GM18517 (cell line): Measurements from ENCODE around the gene HIF1AN.

Experiments
- ATAC-seq: cut with Tn5 transposase; IDR thresholded peaks from one replicate; pipeline ENCODE4 v1.9.1; 2021; ENCODE audit warnings: mild to moderate bottlenecking, moderate library complexity; ENCODE audit not compliant: unreplicated experiment

Gene HIF1AN

GRCh38 chr10:100520811-100521210, 14.9 kb upstream of the HIF1AN start:
- ATAC-seq = no peak

- ATAC-seq = no peak
Measured at GRCh38 chr10:100522107-100522801, 13.5 kb upstream of the HIF1AN start.

- ATAC-seq = no peak
Measured at GRCh38 chr10:100522945-100523344, 12.8 kb upstream of the HIF1AN start.

- ATAC-seq = no peak
Measured at GRCh38 chr10:100524206-100524605, 11.5 kb upstream of the HIF1AN start.

DNA sequence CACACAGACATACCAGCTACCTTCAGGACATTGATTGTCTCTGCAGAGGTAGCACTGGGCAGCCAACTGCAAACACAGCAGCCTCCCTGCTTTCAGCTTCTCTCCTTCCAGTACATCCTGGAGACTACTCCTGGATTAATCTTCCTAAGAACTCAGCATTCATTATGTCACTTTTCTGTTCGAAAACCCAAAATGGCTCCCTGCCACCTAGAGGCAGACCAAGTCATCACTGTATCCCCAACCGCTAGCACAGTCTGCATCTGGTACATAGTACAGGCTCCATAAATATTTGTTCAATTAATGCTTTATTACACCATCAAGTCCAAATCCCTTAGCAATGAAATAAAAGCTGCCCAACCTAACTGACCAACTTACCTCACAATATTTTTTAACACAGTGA, 11.1 kb upstream of the HIF1AN start:
- no peak for ATAC-seq

GRCh38 chr10:100528123-100528886, 7.4 kb upstream of the HIF1AN start:
- ATAC-seq = no peak

DNA sequence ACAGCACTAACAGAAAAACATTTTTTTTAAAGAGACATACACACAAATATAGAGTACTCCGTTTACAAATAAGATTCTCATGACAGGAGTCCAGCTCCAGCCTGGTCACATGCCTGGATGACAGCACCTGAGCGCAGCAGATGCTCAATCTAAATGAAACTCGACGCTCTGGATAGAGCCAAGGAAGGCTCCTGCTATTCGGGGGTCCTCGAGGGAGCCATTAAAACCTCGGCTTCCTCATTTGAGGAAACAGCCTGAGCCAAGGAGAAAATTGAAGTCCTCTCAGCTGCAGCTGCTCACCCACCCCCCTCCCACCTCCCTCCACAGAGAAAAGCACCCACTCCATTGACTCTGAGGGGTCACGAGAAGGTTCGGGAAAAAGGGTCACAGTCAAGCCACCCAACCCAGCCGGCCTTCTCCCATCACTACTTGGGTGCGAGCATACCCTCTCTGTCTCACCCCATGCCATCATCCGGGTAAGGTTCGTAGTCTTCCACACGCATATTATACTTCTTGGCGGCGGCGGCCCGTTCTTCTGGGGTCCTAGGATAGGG, 6.7 kb upstream of the HIF1AN start:
- ATAC-seq = no peak

- peak; percentile 50 for ATAC-seq
Measured at GRCh38 chr10:100529475-100530298, 6.1 kb upstream of the HIF1AN start, which contains the start of gene NDUFB8. NDUFB8 (minus strand) TSS chr10:100529871; CDS start chr10:100529851, 20 bp downstream.

DNA sequence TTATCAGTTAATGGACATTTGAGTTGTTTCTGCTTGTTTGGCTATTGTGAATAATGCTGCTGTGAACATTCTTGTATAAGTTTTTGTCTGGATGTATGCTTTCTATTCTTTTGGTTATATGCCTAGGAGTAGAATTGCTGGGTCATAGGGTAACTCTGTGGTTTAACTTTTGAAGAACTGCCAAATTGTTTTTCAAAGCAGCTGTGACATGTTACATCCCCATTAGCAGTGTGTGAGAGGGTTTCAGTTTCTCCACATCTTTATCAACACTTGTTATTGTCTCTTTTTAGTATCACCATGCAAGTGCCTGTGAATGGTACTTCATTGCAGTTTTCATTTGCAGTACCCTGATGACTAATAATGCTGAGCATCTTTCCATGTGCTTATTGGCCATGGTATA, 4.0 kb upstream of the HIF1AN start:
- ATAC-seq = no peak

DNA sequence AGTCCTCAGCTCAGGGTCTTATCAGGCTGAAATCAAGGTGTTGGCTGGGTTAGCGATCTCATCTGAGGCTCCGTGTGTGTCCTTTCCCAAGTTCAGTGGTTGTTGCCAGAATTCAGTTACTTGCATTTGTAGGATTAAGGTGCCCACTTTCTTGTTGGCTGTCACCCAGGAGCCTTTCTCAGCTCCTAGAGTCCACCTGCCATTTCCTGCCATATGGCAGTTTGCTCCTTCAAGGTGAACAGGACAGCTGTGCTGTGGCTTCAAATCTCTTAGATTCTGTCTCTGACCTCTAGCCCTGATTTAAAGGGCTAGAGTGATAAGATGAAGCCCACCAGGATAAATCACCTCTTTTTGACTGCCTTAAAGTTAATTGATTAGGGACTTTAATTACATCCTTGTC, 1.0 kb upstream of the HIF1AN start:
- ATAC-seq = no peak

GRCh38 chr10:100535338-100535714, 417 bp upstream of the HIF1AN start:
- ATAC-seq = peak; percentile 20

- ATAC-seq = no peak
Measured at GRCh38 chr10:100537475-100537874, 1.7 kb downstream of the HIF1AN start.

- no peak for ATAC-seq
Measured at GRCh38 chr10:100544950-100545349, 9.2 kb downstream of the HIF1AN start.

DNA sequence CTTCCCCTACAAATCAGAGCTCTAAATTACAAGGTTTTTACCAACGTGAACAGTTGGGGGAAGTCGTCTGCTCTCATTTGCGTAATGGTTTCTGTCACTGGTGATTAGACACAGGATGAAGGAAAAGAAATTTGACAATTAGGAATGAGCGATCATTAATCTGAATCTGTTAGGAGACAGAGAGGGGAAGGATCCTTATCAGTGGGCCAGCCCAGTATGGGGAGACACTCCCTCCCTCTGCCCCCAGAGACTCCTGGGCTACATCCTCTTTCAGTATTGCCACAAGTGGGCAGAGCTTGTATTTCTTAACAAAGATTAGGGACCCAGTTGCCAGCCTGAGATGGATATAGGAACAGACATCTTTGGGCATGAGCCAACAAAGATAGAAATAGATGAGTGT, 15.5 kb downstream of the HIF1AN start:
- ATAC-seq = no peak

- no peak for ATAC-seq
Measured at GRCh38 chr10:100551738-100552137, 16.0 kb downstream of the HIF1AN start.

DNA sequence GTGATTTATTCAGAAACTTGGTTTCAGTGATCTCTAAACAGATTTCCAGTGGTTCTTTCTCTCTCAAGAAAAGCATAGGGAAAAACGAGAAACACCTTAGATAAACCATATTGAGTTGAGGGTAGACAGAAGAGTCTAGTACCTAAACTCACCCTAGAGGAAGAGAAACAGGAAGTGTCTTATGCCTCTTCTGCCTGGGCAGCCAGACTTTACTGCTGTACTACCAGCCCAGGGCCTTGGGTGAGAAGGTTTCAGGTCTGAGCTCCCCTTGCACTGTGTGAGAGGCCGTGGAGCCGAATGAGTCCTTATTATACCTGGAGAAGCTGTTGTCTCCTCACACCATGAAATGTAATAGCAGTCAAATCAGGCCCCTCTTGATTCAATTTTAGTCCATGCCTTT, 18.2 kb downstream of the HIF1AN start:
- no peak for ATAC-seq

GRCh38 chr10:100554902-100555301, 19.2 kb downstream of the HIF1AN start:
- ATAC-seq = no peak

GRCh38 chr10:100560248-100560647, 24.5 kb downstream of the HIF1AN start:
- ATAC-seq = no peak

DNA sequence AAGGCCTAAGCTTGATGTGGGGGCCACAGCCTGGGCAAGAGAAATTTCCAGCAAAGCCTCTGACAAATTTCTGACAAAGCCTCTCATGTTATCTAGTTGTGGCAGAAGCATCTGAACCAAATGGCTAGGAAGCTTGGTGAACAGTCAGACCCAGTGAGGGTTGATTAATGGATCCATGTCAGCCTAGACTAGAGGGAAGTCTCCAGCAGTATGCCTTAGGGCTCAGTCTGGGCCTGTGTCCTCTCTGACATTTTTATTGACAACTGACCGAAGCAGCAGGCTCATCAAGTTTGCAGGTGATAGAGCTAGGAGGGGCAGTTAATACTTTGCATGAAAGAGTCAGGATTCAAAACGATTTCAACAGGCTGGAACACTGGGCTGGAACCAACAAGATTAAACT, 25.3 kb downstream of the HIF1AN start:
- no peak for ATAC-seq

DNA sequence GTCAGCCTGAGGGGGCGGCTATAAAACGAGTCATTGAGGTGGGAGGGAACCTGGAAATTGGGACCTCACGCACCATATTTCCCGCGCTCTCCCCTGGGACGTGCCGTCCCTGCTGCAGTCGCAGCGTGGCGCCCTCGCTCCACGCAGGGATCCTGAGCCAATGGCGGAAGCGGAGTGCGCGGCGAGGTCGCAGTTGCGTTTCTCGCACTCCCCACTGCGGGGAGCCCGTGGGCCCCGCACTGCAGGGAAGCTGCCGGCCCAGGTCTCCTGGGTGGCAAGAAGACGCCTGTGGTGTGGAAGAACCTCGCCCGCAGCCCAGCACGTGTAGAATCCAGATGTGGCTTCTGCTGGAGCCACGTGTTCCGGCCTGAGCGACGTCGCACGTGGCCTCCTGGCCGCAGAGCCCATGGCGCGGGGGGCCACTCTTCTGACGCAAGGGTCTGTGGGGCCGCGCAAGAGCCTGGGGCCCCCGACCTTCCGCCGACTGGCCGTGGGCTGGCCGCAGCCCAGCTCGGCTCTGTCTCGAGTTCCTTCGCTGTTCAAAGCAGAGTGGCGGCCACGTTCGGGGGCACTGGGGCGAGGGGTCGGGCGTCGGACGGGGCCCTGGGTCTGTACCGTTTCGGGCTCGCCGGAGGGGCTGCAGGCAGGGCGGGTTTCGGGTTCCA, 26.4 kb downstream of the HIF1AN start:
- ATAC-seq = no peak
